ENCODE data around the gene CD22.

GRCh38 chr19:35377656-35378055, 48.7 kb downstream of the CD22 start:
- no peak for TF ChIP-seq POLR2A (IDR thresholded peaks at IDR 0.05; ENCODE audit: low read depth, low read length)
- no peak for TF ChIP-seq TAF1 (IDR thresholded peaks at IDR 0.05; ENCODE audit: borderline replicate concordance, low read depth, low read length)
- no peak for TF ChIP-seq POLR2AphosphoS5 (IDR thresholded peaks at IDR 0.05; ENCODE audit: low read depth, low read length)
